Endometrium (tissue), 2 donors: Measurements from ENCODE around the gene CGNL1.

Experiments used
- FAIRE-seq: peaks from 2 replicates; lab custom pipeline; 2012; peaks lifted over from hg19 to GRCh38; lab: Jason Lieb, UNC
- donor health status: control.
- donor health status: control.

The CGNL1 gene

GRCh38 chr15:57461541-57461940, 85.2 kb downstream of the CGNL1 start:
- no peak for FAIRE-seq

- peak; percentile 8 for FAIRE-seq
Observed at GRCh38 chr15:57462381-57462780, 86.1 kb downstream of the CGNL1 start.

DNA sequence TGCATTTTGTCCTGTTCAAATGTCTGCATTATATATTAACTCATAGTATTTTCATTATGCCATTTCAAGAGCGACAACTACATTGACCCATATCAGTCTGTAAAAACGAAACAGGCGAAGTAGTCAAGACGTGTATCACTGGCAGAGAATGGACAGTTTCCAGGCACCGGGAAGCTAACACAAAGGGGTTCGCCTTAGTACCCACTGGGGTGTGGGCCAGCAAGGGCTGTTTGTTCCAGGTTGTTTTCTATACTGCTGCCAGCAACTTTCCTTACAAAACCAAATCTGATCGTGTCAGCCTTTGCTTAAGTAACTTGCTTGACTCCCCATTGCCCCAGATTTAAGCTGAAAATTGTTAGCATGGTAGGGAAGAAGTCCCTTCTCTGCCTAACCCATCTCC, 87.1 kb downstream of the CGNL1 start:
- no peak for FAIRE-seq

DNA sequence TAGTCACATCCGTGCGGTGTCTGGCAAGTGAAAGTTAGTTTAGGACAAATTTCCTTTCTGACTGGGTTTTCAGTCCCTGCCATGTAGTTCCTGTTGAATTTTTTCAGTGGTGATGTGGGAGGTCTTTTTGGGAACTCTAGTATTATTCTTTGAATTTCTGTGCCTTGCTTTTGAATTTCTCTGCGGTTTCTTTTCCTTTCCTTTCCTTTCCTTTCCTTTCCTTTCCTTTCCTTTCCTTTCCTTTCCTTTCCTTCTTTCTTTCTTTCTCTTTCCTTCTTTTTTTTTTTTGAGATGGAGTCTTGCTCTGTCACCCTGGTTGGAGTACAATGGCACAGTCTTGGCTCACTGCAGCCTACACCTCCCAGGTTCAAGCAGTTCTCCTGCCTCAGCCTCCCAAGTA, 88.2 kb downstream of the CGNL1 start:
- no peak for FAIRE-seq

- no peak for FAIRE-seq
Observed at GRCh38 chr15:57468486-57468885, 92.2 kb downstream of the CGNL1 start.

DNA sequence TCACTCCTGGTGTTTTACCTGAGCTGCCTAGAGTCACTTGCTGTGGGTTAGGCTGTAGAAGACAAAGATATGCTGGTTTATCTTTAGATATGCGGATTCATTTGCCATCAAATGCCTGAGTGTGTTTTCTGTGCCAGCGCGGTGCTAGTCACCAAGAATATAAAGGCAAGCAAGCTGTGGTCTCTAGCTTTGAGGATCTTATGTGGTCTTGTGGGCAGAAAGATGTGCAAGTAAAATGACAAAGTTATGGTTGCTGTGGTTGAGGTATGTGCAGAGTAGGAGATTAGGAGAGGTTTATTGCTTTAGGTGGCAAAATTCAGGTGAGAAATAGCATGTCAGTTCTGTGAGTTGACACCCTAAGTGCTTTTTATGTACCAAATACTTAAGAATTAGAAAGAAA, 94.2 kb downstream of the CGNL1 start:
- no peak for FAIRE-seq

DNA sequence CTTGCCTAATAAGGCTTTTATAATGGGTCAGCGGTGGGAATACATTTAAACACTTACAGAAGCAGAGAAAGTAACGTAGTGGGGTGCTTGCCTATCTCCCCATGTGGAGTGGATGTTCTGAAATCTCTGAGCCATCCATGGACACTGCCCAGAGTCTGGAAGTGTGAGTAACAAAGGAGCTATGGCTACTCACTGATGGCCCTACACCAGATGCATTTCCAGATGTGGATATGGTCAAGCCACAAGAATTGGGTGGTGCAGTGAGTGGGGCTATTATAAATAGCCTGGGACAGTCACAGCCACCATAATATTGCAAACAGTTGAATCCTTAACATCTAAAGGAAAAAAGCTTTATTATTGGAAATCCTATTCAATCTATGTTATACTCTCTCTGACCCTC, 96.6 kb downstream of the CGNL1 start:
- no peak for FAIRE-seq

DNA sequence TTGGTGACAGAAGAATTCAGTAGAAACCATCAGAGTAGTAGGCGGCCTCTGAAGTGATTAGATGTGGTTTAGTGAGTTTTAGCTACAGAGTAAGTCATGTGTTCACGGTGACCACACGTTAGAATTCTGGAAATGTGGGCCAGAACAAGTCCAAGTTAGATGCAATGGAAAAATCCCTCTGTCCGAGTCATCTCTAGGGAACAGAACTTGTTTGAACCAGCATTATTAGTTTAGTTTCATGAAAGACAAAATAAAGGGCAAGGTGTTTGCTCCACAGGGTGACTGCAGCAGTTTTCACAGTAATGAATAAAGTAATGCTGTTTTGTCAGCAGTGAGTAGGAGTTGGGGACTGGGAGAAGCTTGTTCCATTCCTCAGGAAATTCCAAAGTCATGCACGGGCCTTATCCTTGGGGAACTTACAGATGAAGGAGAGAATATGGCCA, 100.2 kb downstream of the CGNL1 start:
- peak; percentile 84 for FAIRE-seq

- FAIRE-seq: no peak
Observed at GRCh38 chr15:57477736-57478522, 101.6 kb downstream of the CGNL1 start.

GRCh38 chr15:57479005-57479404, 102.7 kb downstream of the CGNL1 start:
- FAIRE-seq: no peak

DNA sequence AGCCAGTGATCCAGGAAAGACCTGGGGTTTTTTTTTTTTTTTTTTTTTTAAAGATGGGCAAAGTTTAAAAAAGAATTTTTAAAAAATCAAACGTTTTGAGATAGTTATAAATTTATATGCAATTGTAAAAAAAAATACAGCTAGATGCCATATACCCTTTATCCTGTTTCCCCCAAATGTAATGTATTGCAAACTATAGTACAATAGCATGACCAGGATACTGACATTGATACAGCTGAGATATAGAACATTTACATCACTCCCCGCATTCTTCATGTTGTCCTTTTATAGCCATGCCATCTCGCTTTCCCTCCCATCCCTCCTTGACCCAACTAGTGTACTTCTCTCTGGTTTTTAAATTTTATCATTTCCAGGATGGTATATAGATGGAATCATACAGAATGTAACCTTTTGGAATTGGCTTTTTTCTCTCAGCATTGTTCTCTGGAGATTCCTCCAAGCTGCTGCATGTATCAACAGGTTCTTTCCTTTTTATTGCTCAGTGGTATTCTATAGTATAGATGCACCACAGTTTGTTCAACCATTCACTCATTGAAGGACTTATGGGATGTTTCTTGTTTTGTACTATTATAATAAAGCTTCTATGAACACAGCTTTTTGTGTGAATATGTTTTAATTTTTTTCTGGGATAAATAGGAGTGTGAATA, 104.9 kb downstream of the CGNL1 start:
- no peak for FAIRE-seq

GRCh38 chr15:57485869-57486268, 109.6 kb downstream of the CGNL1 start:
- FAIRE-seq: no peak

DNA sequence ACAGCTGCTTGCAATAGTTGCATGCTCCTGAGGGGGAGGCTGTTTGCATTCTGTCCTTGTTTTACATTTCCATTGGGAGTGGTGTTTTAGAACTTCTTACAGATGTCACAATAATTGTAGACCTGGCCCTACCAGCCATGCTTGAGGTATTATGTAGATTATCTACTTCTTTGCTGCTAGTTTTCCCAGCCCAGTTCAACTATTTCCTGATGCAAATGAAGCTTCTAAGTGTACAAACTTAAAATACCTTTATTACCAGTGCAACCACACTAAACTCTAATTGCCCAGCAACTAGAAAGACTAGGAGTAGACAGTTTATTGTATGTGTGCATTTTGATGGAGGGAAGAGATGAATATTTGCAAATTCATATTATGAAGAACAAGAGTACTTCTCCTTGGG, 110.5 kb downstream of the CGNL1 start:
- no peak for FAIRE-seq

DNA sequence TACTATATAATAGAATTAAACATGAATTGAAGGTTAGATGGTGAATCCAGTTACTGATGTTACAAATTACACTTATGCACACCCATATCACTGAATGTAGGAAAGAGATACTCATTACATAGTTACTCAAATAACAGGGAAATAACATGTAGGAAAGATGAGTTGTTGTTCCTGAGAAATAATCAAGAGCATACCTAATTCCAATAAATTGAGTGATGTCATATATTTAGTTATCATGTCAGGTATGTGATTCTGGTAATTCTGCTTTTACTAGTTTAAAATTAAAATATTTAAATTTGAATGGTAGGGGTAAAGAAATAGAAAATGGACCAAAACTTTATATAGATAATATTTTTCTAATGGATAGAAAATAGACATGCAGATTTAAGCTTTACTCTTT, 112.8 kb downstream of the CGNL1 start:
- FAIRE-seq: no peak

DNA sequence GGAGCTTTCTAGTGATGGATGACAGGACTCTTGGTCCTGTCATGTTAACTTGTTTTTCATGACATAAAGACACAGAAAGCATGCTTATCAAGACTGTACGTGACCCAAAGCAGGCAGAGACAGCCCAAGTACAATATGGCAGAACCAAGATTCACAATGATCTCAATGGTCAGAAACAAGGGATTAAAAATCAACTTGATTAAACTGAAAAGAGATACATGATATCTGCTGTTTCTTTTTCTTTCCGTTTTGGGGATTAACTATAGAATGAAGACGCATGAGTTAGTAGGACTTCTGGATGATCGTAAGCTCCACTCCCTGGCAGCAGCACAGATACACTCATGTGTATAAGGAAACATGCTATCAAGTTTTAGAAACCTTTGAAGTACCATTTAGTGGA, 117.0 kb downstream of the CGNL1 start:
- FAIRE-seq: no peak

DNA sequence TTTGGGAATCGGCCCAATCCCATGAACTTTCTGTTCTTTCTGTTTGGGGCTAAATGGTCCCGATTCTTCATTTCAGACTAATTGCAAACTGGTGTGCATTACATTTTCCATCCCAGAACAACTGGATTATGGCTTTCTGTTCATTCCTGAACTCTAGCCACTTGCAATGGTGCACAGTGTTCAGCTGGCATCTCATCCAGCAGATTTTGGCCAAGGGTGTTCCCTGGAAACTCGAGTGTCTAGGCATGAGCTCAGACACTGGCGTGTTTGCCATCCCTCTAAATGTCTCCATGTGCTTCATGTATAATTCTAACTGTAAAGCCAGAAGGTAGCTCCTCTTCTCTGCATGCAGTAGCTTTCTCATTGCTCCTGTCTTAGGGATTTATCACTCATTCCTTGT, 118.3 kb downstream of the CGNL1 start:
- FAIRE-seq: no peak

DNA sequence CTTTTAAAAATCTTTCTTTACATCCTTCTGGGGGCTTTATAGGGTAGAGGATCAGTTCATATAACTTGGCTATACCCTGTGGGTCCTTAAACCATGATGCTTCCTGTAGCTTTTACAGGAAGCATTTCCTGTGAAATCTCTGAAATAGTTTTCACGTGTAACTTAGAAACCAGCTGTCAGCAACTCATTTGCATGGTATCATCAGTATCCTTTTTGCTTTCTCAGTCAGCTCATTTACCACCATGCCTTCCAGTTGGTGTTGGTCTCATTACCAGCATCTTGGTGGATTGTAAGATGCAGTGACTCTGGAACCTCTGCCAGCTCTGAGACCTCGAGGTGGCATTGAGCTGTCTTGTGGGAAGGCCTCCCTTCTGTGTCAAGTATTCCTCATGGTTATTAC, 118.7 kb downstream of the CGNL1 start:
- FAIRE-seq: no peak

DNA sequence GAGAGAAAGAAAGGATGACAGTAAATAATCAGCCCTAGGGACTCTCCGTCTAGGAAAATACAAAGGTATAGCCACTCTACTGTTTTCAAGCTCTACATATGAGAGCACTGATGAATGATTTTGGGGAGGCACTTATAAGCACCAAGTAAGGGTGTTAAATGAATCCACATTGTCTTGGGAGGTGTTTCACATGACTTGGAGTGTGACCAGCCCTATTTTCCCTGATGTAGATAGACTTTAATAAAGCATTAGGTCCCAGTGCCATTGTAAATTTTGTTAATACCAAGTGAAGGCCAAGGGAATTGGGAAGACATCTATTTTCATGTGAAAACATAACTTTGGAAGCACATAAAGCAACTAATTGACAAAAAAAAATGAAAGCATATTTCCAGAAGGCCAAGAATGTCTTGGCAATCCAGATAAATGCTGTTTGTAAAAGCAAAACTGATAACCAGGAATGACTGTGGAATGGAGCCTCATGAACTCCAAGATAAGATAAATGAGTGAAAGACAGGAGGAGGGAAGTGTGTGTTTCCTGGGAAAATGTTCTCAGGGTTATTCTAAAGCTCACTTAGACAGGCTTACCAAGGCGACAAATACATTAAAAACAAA, 119.4 kb downstream of the CGNL1 start:
- no peak for FAIRE-seq

GRCh38 chr15:57496594-57496945, 120.3 kb downstream of the CGNL1 start:
- no peak for FAIRE-seq

DNA sequence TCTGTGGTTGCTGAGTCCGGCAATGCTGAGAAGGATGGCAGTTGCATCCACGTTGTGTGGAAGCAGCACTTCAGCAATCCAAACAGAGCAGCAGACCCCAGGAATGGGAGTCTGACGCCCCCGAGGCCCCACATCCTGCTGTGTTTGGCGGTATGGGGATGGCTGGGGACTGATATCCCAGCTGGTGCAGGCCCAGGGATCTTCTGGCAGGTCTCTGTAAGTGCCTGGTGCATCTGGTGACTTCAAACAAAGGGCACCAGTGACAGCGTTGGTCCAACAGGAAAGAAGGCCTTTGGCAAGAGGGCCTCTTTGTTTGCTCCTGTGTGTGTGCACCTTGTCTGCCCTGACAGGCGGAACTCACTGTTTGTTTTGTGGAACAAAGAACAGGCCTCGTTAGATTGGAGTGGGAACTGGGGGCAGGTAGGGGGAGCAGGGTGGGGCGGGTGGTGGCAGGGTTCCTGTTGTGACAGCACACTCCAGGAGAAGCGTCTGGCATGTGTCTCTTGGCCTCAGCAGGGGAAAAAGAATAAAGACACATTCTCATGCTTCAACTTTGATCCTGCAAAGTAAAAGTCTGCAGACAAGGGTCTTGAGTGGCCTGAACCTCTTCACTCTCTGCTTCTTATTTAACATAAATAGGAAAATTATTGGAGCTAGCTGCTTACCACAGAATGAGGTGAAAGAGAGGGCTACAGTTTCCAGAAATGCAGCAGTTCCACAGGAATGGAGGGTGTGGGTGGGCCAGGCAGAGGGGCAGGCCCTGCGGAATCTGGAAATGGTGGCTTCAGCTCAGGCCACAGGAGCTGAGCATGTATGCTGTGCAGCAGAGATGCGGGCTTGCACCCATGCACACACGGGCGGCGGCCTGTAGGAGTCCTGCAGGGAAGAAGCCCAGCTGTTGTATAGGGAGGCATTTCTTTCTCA, 120.9 kb downstream of the CGNL1 start:
- FAIRE-seq: no peak

- FAIRE-seq: no peak
Observed at GRCh38 chr15:57500256-57500655, 124.0 kb downstream of the CGNL1 start.

DNA sequence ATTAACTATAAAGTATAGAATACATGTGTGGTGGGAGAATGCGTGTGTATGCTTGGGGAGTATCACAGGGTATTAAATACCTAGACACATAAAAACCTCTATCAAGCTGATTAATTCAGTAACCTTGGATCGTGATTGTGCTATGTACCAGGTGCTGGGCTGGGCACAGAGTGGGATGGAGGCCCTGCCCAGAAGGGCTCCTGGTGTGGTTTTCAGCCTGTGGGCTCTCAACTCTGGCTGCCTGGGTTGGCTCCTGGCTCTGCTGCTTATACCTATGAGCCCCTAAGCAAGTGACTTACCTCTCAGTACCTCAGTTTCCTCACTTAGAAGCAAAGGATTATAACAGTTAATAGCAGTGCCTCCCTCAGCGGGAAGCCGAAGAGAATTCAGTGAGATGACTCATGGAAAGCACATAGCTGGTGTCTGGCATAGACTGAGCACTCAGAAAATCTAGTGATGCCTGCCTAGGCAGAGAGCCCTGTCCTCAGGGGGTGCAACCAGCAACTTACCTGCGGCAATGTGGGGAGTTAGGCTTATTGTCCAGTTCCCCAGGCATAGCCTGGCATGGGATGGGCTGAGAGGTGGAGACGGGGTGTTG, 124.8 kb downstream of the CGNL1 start:
- FAIRE-seq: no peak
